DND-41 (cell line): ENCODE results near the gene GRID1.

Experiments
- ATAC-seq: fragments of 200-7000 bp; cut with Tn5 transposase; 3 replicates; pipeline ENCODE4 v1.9.1; 2021; ENCODE audit warnings: low read depth; ENCODE audit not compliant: insufficient read depth
- DNase-seq: peaks from one replicate; pipeline ENCODE4 v3.0.0-alpha.2; 2020
- H2AFZ ChIP-seq: 2 replicates; pipeline ENCODE4 v1.6.0; 2012; ENCODE audit warnings: low read depth, low read length
- H3K27ac ChIP-seq: 2 replicates; pipeline ENCODE4 v1.5.1; 2012; ENCODE audit warnings: low read length, inconsistent platforms
- H3K27me3 ChIP-seq: fragments of 200-600 bp; sonication (generic); 2 replicates; pipeline ENCODE4 v1.6.0; 2012; ENCODE audit warnings: low read length, mild to moderate bottlenecking, inconsistent platforms; ENCODE audit not compliant: insufficient read depth, poor library complexity
- H3K36me3 ChIP-seq: 2 replicates; pipeline ENCODE4 v1.5.1; 2012; ENCODE audit warnings: low read length, inconsistent platforms; ENCODE audit not compliant: insufficient read depth
- H3K4me1 ChIP-seq: 2 replicates; pipeline ENCODE4 v1.5.1; 2012; ENCODE audit warnings: mild to moderate bottlenecking, low read length; ENCODE audit not compliant: insufficient read depth
- H3K4me2 ChIP-seq: 2 replicates; pipeline ENCODE4 v1.6.0; 2012; ENCODE audit warnings: mild to moderate bottlenecking, moderate library complexity, low read length, inconsistent platforms; ENCODE audit not compliant: insufficient read depth
- H3K4me3 ChIP-seq, 2 experiments: fragments of 200-600 bp in 1 of 2; shearing (Covaris generic) in 1 of 2; 2 replicates each; pipeline ENCODE4 v1.5.1; 2012 to 2016; ENCODE audit warnings: inconsistent platforms in 2 of 2, low read length in 2 of 2, mild to moderate bottlenecking in 2 of 2, low read depth in 1 of 2, moderate library complexity in 1 of 2
- H3K79me2 ChIP-seq: 2 replicates; pipeline ENCODE4 v1.6.0; 2012; ENCODE audit warnings: low read length, inconsistent platforms; ENCODE audit not compliant: insufficient read depth
- H3K9ac ChIP-seq: 2 replicates; pipeline ENCODE4 v1.6.0; 2012; ENCODE audit warnings: low read depth, mild to moderate bottlenecking, inconsistent platforms, low read length, moderate library complexity
- H3K9me3 ChIP-seq: 2 replicates; pipeline ENCODE4 v1.5.1; 2012; ENCODE audit warnings: low read length, moderate library complexity, mild to moderate bottlenecking, inconsistent platforms; ENCODE audit not compliant: insufficient read depth, severe bottlenecking
- H4K20me1 ChIP-seq: 2 replicates; pipeline ENCODE4 v1.6.0; 2012; ENCODE audit warnings: low read length; ENCODE audit not compliant: insufficient read depth
- EZH2 ChIP-seq: IDR thresholded peaks from 3 replicates; pipeline ENCODE4 v1.6.1; 2012; ENCODE audit warnings: borderline replicate concordance, low read depth, mild to moderate bottlenecking, moderate library complexity, low read length, inconsistent platforms; ENCODE audit not compliant: severe bottlenecking
- TF ChIP-seq, protein P1 (sequence below): IDR thresholded peaks from 2 replicates; pipeline ENCODE4 v1.5.1; 2012; ENCODE audit warnings: borderline replicate concordance, low read length, moderate library complexity, mild to moderate bottlenecking; ENCODE audit not compliant: poor library complexity, severe bottlenecking; ENCODE audit errors: extremely low read depth

The GRID1 gene

GRCh38 chr10:86393862-86394455 lies 27.4 kb upstream of the GRID1 start:
- Histone ChIP-seq H3K36me3 (no peaks in the 10 kb centered on the region), H3K79me2 (no peaks in the 10 kb centered on the region), H3K4me1 (no peaks in the 10 kb centered on the region), H3K4me3 (no peak overlapping the region), H3K4me2 (no peak overlapping the region), H3K9me3 (no peaks in the 10 kb centered on the region), H3K27me3 (peaks cover 4% of the 10 kb centered on the region), H3K27ac (no peak overlapping the region), H3K9ac (no peak overlapping the region), H4K20me1 (no peaks in the 10 kb centered on the region), H2AFZ (no peak overlapping the region)
- ATAC-seq (no peak), DNase-seq (no peak)
- TF ChIP-seq EZH2 = no peak
- TF ChIP-seq, protein P1, sequence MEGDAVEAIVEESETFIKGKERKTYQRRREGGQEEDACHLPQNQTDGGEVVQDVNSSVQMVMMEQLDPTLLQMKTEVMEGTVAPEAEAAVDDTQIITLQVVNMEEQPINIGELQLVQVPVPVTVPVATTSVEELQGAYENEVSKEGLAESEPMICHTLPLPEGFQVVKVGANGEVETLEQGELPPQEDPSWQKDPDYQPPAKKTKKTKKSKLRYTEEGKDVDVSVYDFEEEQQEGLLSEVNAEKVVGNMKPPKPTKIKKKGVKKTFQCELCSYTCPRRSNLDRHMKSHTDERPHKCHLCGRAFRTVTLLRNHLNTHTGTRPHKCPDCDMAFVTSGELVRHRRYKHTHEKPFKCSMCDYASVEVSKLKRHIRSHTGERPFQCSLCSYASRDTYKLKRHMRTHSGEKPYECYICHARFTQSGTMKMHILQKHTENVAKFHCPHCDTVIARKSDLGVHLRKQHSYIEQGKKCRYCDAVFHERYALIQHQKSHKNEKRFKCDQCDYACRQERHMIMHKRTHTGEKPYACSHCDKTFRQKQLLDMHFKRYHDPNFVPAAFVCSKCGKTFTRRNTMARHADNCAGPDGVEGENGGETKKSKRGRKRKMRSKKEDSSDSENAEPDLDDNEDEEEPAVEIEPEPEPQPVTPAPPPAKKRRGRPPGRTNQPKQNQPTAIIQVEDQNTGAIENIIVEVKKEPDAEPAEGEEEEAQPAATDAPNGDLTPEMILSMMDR = no peak

GRCh38 chr10:86393362-86393761 lies 26.8 kb upstream of the GRID1 start:
- H3K9ac ChIP-seq = no peak overlapping the region
- no peaks in the 10 kb centered on the region for H3K36me3 ChIP-seq
- no peaks in the 10 kb centered on the region for H3K4me1 ChIP-seq
- no peaks in the 10 kb centered on the region for H3K79me2 ChIP-seq
- ATAC-seq = no peak
- no peak overlapping the region for H3K4me2 ChIP-seq
- H3K4me3 ChIP-seq = no peak overlapping the region
- TF ChIP-seq, protein P1 = no peak
- no peak for DNase-seq
- no peak overlapping the region for H2AFZ ChIP-seq
- H3K27ac ChIP-seq = no peak overlapping the region
- peaks cover 4% of the 10 kb centered on the region for H3K27me3 ChIP-seq
- H4K20me1 ChIP-seq = no peaks in the 10 kb centered on the region
- H3K9me3 ChIP-seq = no peaks in the 10 kb centered on the region

DNA sequence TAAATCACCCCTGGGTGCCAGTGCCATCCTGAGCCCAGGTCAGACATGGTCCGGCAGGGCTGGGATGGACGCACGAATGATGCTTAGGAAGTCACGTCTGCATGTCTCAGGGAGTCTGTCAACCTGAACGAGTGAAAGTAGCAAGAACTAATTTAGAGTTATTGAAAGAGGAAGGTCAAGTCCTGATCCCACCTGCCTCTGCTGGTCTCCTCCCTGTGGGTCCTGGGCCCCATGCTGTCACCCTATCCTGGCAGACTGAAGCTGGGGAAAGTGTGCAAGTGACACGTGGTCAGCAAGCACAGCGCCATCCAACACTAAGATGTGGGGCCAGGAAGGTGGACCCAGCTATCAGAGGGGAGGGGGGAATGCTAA lies 26.1 kb upstream of the GRID1 start:
- Histone ChIP-seq H3K4me1 (no peaks in the 10 kb centered on the region), H3K9ac (no peak overlapping the region), H3K36me3 (no peaks in the 10 kb centered on the region), H3K27me3 (peaks cover 4% of the 10 kb centered on the region), H3K9me3 (no peaks in the 10 kb centered on the region), H3K4me3 (no peak overlapping the region), H3K27ac (no peak overlapping the region), H2AFZ (no peak overlapping the region), H4K20me1 (no peaks in the 10 kb centered on the region), H3K4me2 (no peak overlapping the region), H3K79me2 (no peaks in the 10 kb centered on the region)
- no peak for DNase-seq
- TF ChIP-seq EZH2 = no peak
- TF ChIP-seq, protein P1 = no peak
- no peak for ATAC-seq
